HG03432 (cell line): ENCODE results near the gene PLK2.

Experiments
- ATAC-seq: cut with Tn5 transposase; IDR thresholded peaks from one replicate; pipeline ENCODE4 v1.9.1; 2021; ENCODE audit warnings: mild to moderate bottlenecking, moderate library complexity; ENCODE audit not compliant: unreplicated experiment

The PLK2 gene

GRCh38 chr5:58481066-58481676, 21.3 kb upstream of the PLK2 start:
- no peak for ATAC-seq

DNA sequence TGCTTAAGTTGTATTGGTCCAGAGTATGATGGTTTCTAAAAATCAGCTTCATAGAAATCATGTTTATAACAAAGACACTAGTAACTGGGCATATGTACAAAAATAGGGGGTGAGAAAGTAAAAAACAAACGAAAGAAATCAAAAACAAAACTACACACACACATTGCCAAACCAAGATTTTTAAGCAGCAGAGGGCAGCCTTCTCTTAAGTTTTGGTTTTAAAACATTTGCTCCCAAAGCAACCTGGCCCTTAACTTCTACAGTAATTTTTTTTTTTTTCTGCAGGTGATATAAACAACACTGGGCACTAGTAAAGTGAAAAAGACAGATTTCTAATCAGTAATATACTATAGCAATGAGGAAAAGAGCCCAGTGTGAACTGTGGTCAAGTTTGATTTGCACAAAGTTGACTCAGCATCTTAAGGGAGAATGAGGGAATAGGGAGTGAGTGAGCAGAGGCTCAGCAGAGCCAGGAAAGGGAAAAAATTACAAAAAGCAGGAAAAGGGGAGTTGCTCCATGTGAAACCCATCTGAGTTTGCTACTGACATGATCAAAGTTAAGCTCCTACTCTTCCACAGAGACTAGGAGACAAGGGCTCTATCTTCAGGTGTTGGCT, 18.0 kb upstream of the PLK2 start:
- ATAC-seq: no peak

DNA sequence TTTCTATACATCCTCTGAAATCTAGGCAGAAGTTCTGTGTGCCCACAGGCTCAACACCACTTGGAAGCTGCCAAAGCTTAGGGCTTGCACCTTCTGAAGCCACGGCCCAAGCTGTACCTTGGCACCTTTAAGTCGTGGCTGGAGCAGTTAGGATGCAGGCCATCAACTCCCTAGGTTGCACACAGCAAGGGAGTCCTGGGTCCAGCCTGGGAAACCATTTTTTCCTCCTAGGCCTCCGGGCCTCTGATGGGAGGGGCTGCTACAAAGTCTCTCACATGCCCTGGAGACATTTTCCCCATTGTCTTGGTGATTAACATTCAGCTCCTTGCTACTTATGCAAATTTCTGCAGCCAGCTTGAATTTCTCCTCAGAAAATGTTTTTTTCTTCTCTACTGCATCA, 15.5 kb upstream of the PLK2 start:
- no peak for ATAC-seq

DNA sequence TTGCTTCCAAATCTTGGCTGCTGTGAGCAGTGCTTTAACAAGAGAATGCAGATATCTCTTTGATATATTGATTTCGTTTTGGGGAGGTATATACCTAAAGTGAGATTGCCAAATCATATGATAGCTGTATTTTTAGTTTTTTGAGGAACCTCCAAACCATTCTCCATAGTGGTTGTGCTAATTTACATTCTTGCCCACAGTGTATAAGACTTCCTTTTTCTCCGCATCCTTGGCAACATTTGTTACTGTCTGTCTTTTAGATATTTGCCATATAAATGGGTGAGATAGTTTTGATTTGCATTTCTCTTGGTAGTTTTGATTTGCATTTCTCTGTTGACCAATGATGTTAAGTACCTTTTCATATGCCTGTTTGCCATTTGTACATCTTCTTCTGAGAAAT, 10.0 kb upstream of the PLK2 start:
- ATAC-seq: no peak

DNA sequence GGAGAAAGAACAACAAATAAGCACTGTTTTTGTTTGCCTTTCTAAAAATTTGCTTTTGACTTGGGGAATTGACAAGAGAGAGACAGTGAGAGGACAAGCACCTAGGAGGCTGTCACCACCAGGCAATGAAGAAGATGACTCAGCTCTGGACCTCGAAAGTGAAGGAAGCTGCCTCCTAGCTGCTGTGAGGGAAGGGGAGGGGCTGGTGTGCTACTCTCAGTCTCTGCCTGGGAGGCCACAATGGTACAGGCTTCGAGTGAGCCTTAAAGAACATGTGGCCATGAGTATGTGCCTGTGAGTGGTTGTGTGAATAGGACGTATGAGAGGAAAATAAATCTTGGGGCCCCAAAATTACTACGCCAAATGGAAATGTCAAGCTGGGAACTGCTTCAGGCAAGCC, 7.1 kb upstream of the PLK2 start:
- ATAC-seq: peak; percentile 100

DNA sequence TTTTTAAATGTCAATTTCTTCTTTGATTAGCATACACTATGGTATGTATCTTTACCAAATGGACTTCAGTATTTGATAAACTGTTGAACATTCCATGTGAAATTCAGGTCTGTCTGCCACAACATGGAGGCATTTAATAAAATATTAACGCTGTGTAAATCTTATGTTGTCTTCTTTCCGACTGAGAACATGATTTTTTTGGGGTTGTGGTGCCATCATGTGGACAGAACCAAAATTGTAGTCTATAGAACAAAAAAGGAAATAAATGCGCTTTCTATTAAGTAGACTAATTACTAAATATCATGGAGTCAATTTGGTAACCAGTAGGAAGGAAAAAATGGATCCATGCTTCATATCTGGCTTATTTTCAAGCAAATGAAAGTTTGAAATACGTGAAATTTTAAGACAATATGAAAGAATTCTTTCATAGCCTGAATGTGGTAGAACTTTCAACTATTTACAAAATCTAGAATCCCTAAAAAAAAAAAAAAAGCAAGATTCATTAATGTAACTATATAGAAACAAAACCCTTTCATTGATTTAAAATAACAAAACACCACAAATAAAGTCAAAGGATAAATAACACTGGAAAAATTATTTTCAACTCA, 2.8 kb upstream of the PLK2 start:
- ATAC-seq: no peak

DNA sequence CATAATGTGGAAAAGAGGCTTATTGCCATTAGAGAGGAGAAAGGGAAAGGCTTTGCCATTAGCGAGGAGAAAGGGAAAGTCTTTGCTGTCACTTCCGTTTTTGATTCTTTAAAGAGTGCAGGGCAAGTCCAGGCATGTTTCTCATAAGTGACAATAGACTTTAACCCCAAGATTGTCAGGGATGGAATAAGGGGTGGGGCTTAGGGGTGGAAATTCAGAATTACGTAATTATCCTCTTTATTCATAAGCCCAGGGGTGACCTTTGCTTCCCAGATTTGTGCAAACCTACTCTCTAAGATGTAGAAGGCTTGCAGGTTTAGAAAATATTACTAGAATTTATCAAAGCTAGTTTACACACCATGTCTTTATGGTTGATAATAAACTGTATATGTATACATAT, 2.3 kb upstream of the PLK2 start:
- ATAC-seq: no peak

DNA sequence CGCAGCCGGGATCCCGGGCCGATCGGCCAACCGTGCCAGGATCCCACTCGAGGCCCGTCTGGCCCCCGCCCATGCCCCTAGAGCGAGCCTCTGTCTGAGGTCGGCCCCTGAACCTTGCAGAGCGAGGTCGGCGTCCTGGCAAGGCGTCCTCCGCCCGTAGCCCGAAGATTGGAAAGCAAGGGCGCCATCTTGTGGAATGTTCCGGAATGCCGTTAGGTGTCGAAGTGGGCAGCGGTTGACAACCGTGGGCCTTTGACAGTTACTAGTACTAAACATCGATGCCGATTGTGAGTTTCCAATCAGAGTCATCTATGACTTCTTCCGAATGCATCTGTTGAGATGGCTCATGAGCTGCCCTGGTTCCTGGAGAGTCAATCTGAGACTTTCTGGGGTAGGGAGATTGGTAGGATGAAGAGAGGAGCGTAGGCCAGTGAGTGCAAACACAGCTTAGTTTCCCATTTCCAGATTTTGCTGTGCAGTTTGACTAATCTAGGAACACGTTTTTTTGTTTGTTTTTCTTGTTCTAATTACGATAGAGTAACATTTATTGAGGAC, 923 bp upstream of the PLK2 start:
- ATAC-seq: peak; percentile 75

DNA sequence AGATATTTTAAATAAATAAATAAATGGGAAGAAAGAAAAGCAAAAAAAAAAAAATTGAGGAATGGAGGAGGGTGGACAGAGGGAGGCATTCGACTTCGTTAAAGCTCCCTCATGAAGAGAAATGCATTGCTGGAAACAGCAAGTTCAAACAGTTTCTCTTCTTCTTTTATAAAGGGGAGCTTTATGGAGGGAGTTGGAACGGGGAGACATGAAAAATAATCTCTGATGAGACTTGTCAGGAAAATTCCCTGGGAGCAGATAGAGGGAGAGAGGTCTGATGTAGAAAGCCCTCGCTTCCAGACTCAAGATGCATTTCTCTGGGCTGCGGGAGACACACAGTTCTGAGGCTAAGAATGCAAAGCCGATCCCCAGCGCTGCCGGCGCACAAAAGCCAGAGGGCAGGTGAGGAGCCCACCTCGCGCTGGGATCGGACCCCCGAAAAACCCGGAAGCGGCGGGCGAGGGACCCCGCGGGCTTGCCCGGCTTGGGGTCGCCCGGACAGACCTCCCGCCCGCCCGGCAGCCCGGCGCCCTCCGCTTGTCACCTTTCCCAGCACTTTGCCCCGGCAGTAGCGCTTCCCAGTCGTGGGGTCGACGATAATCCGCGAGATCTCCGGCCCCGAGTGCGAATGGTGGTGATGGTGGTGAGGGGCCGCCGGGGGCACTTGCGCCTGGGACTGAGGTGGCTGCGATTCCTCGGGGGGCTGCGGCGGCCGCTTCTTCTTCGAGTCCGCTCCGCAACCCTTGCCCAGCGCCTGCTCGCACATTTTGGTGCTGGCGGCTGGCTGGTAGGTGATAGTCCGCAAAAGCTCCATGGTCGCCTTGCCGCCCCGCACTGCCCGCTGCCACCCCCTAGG, 512 bp downstream of the PLK2 start:
- peak; percentile 0 for ATAC-seq

GRCh38 chr5:58458743-58459145, 1.1 kb downstream of the PLK2 start:
- ATAC-seq: no peak

GRCh38 chr5:58458141-58458742, 1.6 kb downstream of the PLK2 start:
- ATAC-seq: no peak

DNA sequence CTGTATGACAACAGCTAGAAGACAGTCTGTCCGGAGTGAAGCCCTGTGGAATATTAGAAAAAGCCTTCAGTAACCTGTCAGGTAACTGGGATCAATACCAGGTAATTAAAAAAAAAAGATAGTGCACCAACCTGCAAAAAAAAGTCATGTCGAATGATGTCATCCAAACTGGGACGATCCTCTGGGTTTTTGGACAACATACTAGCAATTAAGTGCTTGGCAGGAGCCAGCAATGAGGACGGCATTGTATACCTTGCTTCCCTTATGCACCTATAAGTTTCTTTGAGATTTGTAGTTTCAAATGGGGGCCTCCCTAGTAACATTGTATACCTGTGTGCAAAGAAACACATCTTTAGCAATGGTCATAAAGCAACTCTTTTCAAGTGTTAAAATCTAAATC, 2.8 kb downstream of the PLK2 start:
- ATAC-seq: no peak

DNA sequence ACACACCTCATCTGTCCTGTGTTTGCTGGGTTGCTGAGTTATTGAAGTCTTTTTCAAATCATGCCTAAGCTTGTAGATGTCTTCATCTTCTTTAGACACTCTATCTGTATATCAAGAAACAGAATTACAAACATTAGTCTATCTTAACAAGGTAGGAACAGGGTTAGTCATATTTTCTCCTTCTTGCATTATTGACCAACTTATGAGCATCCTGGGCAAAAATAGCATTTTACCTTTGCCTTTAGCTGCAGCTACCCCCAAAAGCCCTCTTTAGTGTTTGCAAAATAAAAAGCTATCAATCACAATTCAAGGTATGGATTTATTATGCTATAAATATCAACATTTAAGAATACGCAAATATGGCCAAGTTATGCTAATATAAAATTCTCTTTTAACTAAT, 3.4 kb downstream of the PLK2 start:
- ATAC-seq: no peak

DNA sequence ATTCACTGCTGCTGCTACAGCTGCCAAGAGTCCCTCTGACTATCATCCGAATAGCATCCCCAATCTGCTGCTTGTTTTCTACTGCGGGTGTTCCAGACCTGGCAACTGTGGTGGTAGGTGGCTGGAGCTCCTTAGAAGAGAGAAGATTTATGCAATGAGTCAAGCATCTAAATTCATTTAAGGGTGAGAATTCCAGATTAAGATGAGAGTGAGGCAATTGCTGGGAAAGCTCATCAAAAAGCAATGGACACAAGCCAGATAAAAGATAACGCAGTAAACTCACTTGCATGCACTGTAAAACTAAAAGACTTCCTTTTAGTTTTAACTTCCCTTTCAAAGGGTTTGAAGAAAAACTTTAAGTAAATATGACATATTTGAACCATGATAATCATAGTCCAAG, 3.9 kb downstream of the PLK2 start:
- no peak for ATAC-seq

DNA sequence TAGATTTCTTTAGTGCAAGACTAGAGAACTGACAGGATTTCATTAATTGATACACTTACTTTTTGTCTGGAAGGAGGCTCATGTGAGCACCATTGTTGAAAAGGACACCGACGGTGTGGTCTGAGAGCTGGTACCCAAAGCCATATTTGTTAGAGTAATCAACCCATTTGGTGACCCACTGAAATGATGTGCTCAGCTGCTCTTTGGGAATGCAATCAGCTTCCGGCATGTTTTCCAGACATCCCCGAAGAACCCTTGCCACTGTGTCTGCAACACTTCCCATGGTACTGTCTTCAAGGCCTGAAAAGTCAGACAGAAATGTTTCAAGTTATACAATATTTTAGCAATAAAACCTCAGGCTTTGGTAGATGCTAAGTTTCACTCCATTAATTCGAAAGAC, 4.4 kb downstream of the PLK2 start:
- ATAC-seq: no peak

- ATAC-seq: no peak
These were observed 4.8 kb downstream of the PLK2 start for GRCh38 chr5:58455066-58455465.

DNA sequence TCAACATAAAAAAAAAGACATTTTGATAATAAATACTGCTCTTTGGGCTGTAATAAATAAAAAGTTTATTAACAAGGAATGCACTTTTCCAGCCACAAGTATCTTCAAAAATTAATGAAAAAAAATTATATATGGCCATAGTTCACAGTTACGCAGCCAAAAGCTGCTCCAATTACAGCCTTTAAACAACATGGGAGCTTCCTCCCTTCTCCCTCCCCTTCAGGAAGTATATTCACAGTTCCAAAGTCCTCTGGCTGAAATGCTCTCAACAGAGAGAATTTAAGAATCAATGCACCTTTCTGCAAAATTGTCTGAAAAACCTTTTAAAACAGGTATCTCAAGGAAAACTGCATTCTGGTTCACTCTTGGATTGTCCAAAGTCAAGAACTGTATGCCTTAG, 5.9 kb downstream of the PLK2 start:
- ATAC-seq: no peak

- ATAC-seq: no peak
These were observed 6.6 kb downstream of the PLK2 start for GRCh38 chr5:58453306-58453705.

DNA sequence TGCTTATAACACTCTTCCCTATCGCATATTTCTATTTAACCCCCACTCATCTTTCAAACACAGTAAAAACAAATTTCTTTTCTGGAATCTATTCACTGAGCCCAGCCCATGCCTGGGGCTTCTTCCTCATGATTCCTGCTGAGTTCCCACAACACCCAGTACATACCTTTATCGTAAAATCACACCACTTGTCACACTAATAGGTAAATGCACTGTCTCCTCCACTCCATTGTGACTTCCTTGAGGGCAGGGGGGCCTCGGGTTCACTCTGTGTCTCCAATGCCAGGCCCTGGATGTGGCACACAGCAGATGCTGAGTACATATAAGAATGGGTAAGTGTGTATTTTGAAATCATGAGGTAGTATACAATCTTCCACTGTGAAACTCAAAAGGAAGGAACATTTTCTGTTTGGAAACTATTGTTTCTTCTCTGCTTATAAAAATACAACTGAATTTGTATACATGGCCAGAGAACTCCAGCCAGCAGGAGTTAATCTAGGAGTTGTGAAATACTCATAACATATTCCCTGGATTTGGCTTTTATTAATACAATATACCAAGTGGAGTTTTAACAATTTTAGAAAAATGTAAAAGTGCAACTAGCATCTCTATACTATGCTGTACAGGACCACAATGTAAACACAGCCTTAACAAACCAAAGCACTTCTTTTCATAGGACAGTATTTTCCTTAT, 7.2 kb downstream of the PLK2 start:
- no peak for ATAC-seq

- ATAC-seq: no peak
These were observed 7.9 kb downstream of the PLK2 start for GRCh38 chr5:58451732-58452565.
